Measurements from ENCODE around the gene C18orf54.
A peak's percentile ranks its signal among the peaks of the same experiment; 100 is the strongest.

The C18orf54 gene

DNA sequence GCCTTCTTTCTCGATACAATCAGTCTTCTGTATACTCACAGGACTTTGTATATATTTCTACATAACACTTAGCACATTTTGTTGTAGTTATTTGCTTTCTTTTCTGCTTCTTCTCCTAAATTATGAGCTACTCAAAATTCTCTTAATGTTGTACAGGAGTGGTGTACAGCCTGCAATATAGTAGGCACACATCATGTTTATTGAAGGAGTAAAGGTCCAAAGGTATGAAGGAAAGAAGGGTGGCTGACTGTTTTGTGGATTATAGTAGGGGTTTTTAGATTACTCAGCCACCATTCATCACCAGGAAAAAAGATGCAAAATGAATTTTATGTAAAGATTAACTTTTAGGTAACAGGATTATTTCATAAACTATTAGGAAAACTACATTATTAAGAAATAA is 54.1 kb downstream of the C18orf54 start:
- no peak overlapping the region for H3K9ac ChIP-seq (ENCODE audit: low read depth in 1 of 2, low read length in 2 of 2)
- no peaks in the 10 kb centered on the region for H3K36me3 ChIP-seq (ENCODE audit: control insufficient read depth in 2 of 2, insufficient read depth in 2 of 2, low read length in 2 of 2)
- peaks cover 0 to 10% of the 10 kb centered on the region in 2 donors for H3K4me1 ChIP-seq (ENCODE audit: control insufficient read depth in 2 of 2, insufficient read depth in 2 of 2, low read length in 2 of 2)
- no peaks in the 10 kb centered on the region for H3K9me3 ChIP-seq (ENCODE audit: control insufficient read depth in 2 of 2, low read length in 2 of 2)
- no peaks in the 10 kb centered on the region for H3K27me3 ChIP-seq (ENCODE audit: control insufficient read depth in 2 of 2, insufficient read depth in 2 of 2, low read length in 2 of 2)
- peak overlapping the region; percentile 57 to 61 for H3K27ac ChIP-seq (ENCODE audit: low read depth in 2 of 2, low read length in 2 of 2)
- peak overlapping the region in 1 of 2 donors; percentile 27 for H3K4me3 ChIP-seq (ENCODE audit: low read length in 2 of 2)

DNA sequence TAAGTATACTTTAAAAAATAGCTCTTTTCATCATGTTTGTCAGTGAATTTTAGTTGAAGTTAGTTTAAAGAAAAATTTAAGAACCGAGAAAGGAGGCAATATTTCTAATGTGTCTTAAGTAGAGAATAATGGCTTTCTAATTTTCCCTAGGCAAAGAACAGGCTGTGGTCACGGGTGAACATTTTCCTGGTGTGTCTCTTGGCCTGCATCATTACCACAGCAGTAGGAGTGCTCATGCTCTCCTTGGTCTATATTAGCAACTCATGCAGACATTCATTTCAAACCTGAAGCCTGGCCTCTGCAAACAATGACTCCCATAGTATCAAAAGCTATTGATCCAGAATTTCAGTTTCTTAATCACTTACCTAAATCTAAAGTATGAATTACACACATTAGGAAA is 57.4 kb downstream of the C18orf54 start:
- Histone ChIP-seq H3K27ac (ENCODE audit: low read depth in 2 of 2, low read length in 2 of 2) (no peak overlapping the region), H3K36me3 (ENCODE audit: control insufficient read depth in 2 of 2, insufficient read depth in 2 of 2, low read length in 2 of 2) (no peaks in the 10 kb centered on the region), H3K4me3 (ENCODE audit: low read length in 2 of 2) (no peak overlapping the region), H3K4me1 (ENCODE audit: control insufficient read depth in 2 of 2, insufficient read depth in 2 of 2, low read length in 2 of 2) (peaks cover 0 to 10% of the 10 kb centered on the region in 2 donors), H3K9ac (ENCODE audit: low read depth in 1 of 2, low read length in 2 of 2) (no peak overlapping the region), H3K9me3 (ENCODE audit: control insufficient read depth in 2 of 2, low read length in 2 of 2) (no peaks in the 10 kb centered on the region), H3K27me3 (ENCODE audit: control insufficient read depth in 2 of 2, insufficient read depth in 2 of 2, low read length in 2 of 2) (no peaks in the 10 kb centered on the region)

DNA sequence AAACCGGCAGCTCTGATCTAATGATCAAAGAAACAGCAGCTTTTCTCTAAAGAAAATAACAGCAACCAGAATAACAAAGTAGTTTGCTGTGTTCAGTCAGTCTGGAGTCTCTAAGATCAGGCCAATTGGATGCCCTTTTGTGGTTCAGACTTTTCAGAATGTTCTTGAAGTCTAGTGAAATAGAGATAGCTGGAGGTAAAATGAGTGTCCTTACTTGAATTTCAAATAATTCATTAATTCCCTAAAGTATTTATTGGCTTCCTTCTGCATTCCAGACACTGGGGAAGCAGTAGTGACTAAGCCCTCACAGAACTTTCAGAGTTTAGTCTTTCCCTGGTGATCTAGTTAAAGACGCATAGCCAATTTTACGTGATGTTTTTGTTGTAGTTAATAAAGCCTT is 58.7 kb downstream of the C18orf54 start:
- Histone ChIP-seq H3K27ac (ENCODE audit: low read depth in 2 of 2, low read length in 2 of 2) (no peak overlapping the region), H3K4me3 (ENCODE audit: low read length in 2 of 2) (no peak overlapping the region)

DNA sequence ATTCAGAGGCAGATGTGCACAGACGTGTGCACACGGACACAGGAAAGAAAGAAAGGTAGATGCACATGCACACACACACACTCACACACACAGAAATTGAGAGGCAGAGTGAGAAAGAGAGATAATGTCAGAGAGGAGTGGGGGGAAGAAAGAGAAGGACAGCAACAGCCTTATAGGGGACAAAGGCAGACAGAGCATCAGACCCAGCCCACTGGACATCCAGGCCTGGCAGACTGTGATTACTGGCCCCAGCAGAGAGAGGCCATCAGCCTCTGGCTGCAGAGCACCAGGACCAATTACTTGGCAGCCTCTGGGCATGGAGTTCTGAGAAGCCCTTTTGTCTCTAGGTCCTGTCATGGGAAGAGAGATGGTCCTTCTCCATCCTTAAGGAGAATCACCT is 66.1 kb downstream of the C18orf54 start:
- H3K4me1 ChIP-seq (ENCODE audit: control insufficient read depth in 2 of 2, insufficient read depth in 2 of 2, low read length in 2 of 2), result peaks cover 0 to 3% of the 10 kb centered on the region in 2 donors
- no peak overlapping the region for H3K4me3 ChIP-seq (ENCODE audit: low read length in 2 of 2)
- no peak overlapping the region for H3K27ac ChIP-seq (ENCODE audit: low read depth in 2 of 2, low read length in 2 of 2)
- H3K27me3 ChIP-seq (ENCODE audit: control insufficient read depth in 2 of 2, insufficient read depth in 2 of 2, low read length in 2 of 2), result no peaks in the 10 kb centered on the region
- no peaks in the 10 kb centered on the region for H3K9me3 ChIP-seq (ENCODE audit: control insufficient read depth in 2 of 2, low read length in 2 of 2)
- no peaks in the 10 kb centered on the region for H3K36me3 ChIP-seq (ENCODE audit: control insufficient read depth in 2 of 2, insufficient read depth in 2 of 2, low read length in 2 of 2)
- no peak overlapping the region for H3K9ac ChIP-seq (ENCODE audit: low read depth in 1 of 2, low read length in 2 of 2)

More for the DNA sequence above, 58.7 kb downstream of the C18orf54 start:
- no peak overlapping the region for H3K9ac ChIP-seq (ENCODE audit: low read depth in 1 of 2, low read length in 2 of 2)
- H3K9me3 ChIP-seq (ENCODE audit: control insufficient read depth in 2 of 2, low read length in 2 of 2), result no peaks in the 10 kb centered on the region
- peaks cover 0 to 9% of the 10 kb centered on the region in 2 donors for H3K4me1 ChIP-seq (ENCODE audit: control insufficient read depth in 2 of 2, insufficient read depth in 2 of 2, low read length in 2 of 2)
- no peaks in the 10 kb centered on the region for H3K27me3 ChIP-seq (ENCODE audit: control insufficient read depth in 2 of 2, insufficient read depth in 2 of 2, low read length in 2 of 2)
- H3K36me3 ChIP-seq (ENCODE audit: control insufficient read depth in 2 of 2, insufficient read depth in 2 of 2, low read length in 2 of 2), result no peaks in the 10 kb centered on the region

DNA sequence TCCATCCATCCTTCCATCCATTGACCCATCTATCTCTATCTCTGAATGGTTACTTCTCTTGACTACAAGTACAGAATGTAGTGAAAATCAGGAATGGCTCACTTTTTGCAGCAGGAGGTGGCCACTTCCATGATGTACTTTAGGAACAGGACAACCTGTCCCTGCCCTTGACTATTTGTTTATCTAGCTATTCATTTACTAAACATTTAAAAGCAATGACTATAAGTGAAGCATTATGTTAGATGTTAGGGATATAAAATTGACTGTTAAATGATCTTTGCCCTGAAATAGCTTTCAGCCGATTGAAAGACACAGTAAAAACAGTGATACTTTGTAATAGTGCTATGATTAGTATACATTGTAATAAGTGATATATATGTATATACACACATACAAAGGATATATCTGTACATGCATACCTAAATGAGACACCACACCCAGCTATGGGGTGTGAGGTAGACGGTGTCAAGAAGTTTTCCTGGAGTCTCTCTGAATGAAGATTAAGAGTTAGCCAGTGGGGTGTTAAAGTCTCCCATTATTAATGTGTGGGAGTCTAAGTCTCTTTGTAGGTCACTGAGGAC is 68.5 kb downstream of the C18orf54 start:
- H3K27me3 ChIP-seq (ENCODE audit: control insufficient read depth in 2 of 2, insufficient read depth in 2 of 2, low read length in 2 of 2), result no peaks in the 10 kb centered on the region
- no peaks in the 10 kb centered on the region for H3K36me3 ChIP-seq (ENCODE audit: control insufficient read depth in 2 of 2, insufficient read depth in 2 of 2, low read length in 2 of 2)
- peak overlapping the region in 1 of 2 donors; percentile 28 for H3K4me3 ChIP-seq (ENCODE audit: low read length in 2 of 2)
- no peaks in the 10 kb centered on the region for H3K9me3 ChIP-seq (ENCODE audit: control insufficient read depth in 2 of 2, low read length in 2 of 2)
- no peak overlapping the region for H3K9ac ChIP-seq (ENCODE audit: low read depth in 1 of 2, low read length in 2 of 2)
- H3K27ac ChIP-seq (ENCODE audit: low read depth in 2 of 2, low read length in 2 of 2), result peak overlapping the region in 1 of 2 donors; percentile 44
- H3K4me1 ChIP-seq (ENCODE audit: control insufficient read depth in 2 of 2, insufficient read depth in 2 of 2, low read length in 2 of 2), result peaks cover 0 to 5% of the 10 kb centered on the region in 2 donors
